PFSK-1 (cell line): ENCODE measurements around the gene FOSL1.

ENCODE experiments used
- FOXP2 ChIP-seq: optimal IDR thresholded peaks from 2 replicates; pipeline ENCODE3; 2011; ENCODE audit warnings: borderline replicate concordance, control low read depth, inconsistent platforms; ENCODE audit not compliant: insufficient read depth; ENCODE audit errors: extremely low read length, extremely low read depth
- POLR2AphosphoS5 ChIP-seq: IDR thresholded peaks from 2 replicates; pipeline ENCODE4 v1.6.1; 2012; ENCODE audit warnings: low read depth, mild to moderate bottlenecking, control low read depth, low read length, moderate library complexity
- SIN3A ChIP-seq: IDR thresholded peaks from 2 replicates; pipeline ENCODE4 v1.6.1; 2012; ENCODE audit warnings: mild to moderate bottlenecking, low read length, moderate library complexity, borderline replicate concordance; ENCODE audit not compliant: insufficient read depth
- TAF1 ChIP-seq: IDR thresholded peaks from 2 replicates; pipeline ENCODE4 v1.6.1; 2012; ENCODE audit warnings: low read length, control low read depth, borderline replicate concordance; ENCODE audit not compliant: insufficient read depth
- TF ChIP-seq, protein P1 (sequence below), 2 experiments: IDR thresholded peaks; 2 replicates each; pipeline versions ENCODE4 v1.6.1 to v1.8.0; 2011 to 2012; ENCODE audit warnings: low read depth in 2 of 2, low read length in 2 of 2, control low read depth in 1 of 2, inconsistent platforms in 1 of 2, mild to moderate bottlenecking in 1 of 2, moderate library complexity in 1 of 2; ENCODE audit not compliant: insufficient read depth in 1 of 2

Gene FOSL1

DNA sequence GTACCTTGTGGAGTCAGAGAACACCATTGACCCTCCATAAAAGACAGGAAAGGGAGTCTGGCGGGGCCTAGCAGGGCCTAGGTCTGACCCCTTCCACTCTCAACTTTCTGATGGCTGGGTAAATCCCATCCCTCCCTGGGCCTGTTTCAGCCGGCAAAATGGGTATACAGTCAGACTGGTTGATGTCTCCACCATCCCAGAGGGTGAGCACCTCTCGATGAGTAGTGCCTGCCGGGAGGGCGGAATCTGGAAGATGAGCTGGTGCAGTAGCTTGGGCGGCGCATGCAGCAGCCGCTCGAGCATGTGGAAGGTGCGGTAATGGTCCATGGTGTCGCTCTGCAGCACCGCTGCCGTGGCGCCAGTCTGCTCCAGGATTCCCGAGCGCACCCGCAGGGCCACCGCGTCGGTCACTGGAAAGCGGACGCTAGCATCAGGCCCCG, 12.4 kb downstream of the FOSL1 start:
- no peak for TF ChIP-seq TAF1

DNA sequence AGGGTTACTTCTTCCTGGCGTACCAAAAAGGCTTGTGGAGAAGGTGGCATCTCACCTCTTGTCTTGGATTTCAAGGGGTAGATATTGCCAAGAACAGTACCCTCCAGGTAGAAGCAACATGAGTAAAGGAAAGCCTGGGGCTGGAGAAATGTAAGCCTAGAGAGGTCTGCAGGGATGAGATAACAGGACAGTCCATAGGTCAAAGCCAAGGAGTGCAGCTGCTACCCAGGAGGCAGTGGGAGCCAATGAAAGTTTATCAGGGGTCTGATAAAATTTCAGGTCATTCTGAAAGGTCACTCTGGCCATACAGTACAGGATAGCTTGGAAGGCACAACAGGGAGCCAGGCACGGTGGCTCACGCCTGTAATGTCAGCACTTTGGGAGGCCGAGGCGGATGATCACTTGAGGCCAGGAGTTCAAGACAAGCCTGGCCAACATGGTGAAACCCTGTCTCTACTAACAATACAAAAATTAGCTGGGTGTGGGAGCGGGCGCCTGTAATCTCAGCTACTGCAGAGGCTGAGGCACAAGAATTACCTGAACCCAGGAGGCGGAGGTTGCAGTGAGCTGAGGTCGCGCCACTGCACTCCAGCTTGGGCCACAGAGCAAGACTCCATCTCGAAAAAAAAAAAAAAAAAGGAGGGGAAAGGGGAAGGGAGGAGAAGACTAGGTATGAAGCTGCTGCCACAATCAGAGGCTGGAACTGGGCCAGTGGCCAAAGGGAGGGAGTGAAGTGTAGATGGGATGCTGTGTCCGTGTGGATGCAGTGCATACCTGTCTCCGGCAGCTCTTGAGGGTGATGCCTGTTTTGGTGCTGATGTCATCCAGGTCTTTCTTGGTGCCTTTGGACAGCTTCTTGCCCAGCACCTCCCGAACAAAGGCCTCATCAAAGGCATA, 13.1 kb downstream of the FOSL1 start:
- TF ChIP-seq POLR2AphosphoS5 (no peak), TAF1 (no peak), FOXP2 (no peak), SIN3A (no peak)
- TF ChIP-seq, protein P1, sequence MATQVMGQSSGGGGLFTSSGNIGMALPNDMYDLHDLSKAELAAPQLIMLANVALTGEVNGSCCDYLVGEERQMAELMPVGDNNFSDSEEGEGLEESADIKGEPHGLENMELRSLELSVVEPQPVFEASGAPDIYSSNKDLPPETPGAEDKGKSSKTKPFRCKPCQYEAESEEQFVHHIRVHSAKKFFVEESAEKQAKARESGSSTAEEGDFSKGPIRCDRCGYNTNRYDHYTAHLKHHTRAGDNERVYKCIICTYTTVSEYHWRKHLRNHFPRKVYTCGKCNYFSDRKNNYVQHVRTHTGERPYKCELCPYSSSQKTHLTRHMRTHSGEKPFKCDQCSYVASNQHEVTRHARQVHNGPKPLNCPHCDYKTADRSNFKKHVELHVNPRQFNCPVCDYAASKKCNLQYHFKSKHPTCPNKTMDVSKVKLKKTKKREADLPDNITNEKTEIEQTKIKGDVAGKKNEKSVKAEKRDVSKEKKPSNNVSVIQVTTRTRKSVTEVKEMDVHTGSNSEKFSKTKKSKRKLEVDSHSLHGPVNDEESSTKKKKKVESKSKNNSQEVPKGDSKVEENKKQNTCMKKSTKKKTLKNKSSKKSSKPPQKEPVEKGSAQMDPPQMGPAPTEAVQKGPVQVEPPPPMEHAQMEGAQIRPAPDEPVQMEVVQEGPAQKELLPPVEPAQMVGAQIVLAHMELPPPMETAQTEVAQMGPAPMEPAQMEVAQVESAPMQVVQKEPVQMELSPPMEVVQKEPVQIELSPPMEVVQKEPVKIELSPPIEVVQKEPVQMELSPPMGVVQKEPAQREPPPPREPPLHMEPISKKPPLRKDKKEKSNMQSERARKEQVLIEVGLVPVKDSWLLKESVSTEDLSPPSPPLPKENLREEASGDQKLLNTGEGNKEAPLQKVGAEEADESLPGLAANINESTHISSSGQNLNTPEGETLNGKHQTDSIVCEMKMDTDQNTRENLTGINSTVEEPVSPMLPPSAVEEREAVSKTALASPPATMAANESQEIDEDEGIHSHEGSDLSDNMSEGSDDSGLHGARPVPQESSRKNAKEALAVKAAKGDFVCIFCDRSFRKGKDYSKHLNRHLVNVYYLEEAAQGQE (IDR thresholded peaks at IDR 0.05; ENCODE audit: insufficient read depth in 1 of 2, low read depth in 2 of 2, low read length in 2 of 2): no peak

DNA sequence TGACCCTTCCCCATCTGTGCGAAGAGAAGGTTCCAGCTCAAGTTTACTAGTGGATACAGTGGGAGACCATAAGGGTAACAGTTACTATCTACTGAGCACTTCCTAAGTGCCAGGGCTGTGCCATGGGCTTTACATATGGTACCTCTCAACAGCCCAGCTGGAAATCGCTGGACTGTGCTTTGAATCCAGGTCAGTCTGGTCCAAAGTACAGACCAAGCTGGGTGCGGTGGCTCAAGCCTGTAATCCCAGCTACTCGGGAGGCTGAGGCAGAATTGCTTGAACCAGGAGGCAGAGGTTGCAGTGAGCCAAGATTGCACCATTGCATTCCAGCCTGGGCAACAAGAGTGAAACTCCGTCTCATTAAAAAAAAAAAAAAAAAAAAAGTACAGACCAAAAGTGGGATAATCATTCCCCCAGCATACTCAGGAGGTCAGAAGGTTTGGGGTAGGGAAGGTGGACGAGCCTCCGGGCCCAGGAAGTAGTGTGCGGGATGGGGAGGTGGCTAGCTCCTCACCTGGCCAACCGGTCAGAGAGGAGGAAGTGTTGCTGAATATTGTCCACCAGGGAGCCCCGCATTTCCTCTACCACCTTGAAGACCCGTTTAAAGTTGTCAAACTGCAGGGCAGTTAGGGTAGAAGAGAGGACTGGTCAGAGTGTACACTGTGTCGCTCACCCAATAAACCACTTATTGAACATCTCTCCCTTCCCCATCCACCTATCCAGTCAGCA, 14.2 kb downstream of the FOSL1 start:
- TF ChIP-seq TAF1 (no peak), SIN3A (no peak), POLR2AphosphoS5 (no peak), FOXP2 (no peak)
- TF ChIP-seq, protein P1 (IDR thresholded peaks at IDR 0.05; ENCODE audit: insufficient read depth in 1 of 2, low read depth in 2 of 2, low read length in 2 of 2): no peak

DNA sequence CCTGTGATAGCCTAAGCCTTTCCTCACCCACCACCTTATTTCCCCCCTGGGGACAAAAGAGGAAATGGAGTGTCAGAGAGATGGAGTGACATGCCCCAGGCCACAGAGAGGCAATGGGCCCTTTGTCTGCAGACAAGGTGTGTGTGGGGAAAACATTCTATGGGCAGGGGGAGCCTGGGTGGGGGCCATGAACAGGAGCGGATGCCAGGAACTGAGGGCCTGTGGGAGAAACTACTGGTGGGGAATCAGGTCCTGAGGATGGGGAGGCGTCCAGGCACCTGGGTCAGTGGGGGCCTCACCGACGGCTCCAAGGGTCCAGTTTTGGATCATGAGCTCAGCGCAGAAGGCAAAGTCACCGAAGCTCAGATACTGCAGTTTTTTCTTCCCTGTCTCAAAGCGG, 15.0 kb downstream of the FOSL1 start:
- TF ChIP-seq POLR2AphosphoS5 (no peak), TAF1 (no peak), FOXP2 (no peak), SIN3A (no peak)
- TF ChIP-seq, protein P1 (IDR thresholded peaks at IDR 0.05; ENCODE audit: insufficient read depth in 1 of 2, low read depth in 2 of 2, low read length in 2 of 2): no peak

DNA sequence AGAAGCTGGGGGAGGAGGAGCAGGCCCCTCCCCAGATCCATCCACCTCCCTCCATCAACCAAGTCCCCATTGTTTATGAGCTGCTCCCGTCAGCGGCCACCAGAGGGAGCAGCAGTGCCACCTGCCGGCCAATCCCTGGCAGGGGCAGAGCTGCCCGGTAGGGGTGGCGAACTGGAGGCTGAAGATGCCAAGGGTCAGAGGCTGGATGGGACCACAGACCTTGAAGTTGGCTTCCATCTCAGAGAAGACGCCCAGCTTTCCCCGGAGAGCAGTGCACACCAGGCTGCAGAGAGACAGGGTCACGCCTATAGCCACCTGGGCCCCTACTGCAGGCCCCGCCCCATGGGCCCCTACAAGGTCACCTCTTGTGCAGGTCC, 15.5 kb downstream of the FOSL1 start:
- TF ChIP-seq SIN3A: no peak
- TF ChIP-seq, protein P1 (IDR thresholded peaks at IDR 0.05; ENCODE audit: insufficient read depth in 1 of 2, low read depth in 2 of 2, low read length in 2 of 2): no peak
- TF ChIP-seq POLR2AphosphoS5: no peak
- TF ChIP-seq FOXP2: no peak
- TF ChIP-seq TAF1: no peak
